A673 (cell line): ENCODE data around the gene GGT7.

ENCODE experiments used
- CTCF ChIP-seq: fragments of 300-800, 200-600 bp; sonication (generic); conservative IDR thresholded peaks from 2 replicates; pipeline ENCODE4 v1.5.1; 2017; ENCODE audit warnings: low read depth, mild to moderate bottlenecking, antibody characterized with exemption, low read length, moderate library complexity, mixed read lengths
- EZH2 ChIP-seq: fragments of 200-600 bp; sonication (generic); IDR thresholded peaks from 2 replicates; pipeline ENCODE4 v1.6.1; 2017; ENCODE audit warnings: borderline replicate concordance, low read depth, mild to moderate bottlenecking, mixed read lengths, antibody characterized with exemption, low read length; ENCODE audit not compliant: poor library complexity, severe bottlenecking

- TF ChIP-seq CTCF (no peak), EZH2 (no peak)
Measured at GRCh38 chr20:34843421-34843820, 29.2 kb downstream of the GGT7 start.
